Loucy (cell line): ENCODE measurements around the gene CYP24A1.

Experiments used
- EZH2phosphoT487 ChIP-seq: fragments of 200-600 bp; IDR thresholded peaks from 2 replicates; pipeline ENCODE4 v1.6.1; 2018; ENCODE audit warnings: antibody characterized with exemption, mild to moderate bottlenecking, moderate library complexity, borderline replicate concordance
- TF ChIP-seq, protein P1 (sequence below): fragments of 200-600 bp; sonication (generic); conservative IDR thresholded peaks from 2 replicates; pipeline ENCODE4 v1.5.1; 2014; ENCODE audit warnings: mild to moderate bottlenecking, antibody characterized with exemption, low read length

DNA sequence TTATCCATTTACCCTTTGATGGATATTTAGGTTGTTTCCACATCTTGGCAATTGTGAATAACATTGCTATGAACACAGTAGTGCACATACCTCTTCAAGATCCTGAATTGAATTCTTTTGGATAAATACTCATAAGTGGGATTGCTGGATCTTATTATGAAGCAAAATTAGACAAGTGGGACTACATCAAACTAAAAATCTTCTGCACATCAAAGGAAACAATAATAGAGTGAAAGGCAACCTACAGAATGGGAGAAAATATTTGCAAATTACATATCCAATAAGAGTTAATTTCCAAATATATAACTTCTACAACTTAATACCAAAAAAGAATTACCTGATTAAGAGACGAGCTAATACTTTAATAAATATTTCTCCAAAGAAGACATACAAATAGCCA, 65.0 kb downstream of the CYP24A1 start:
- TF ChIP-seq, protein P1, sequence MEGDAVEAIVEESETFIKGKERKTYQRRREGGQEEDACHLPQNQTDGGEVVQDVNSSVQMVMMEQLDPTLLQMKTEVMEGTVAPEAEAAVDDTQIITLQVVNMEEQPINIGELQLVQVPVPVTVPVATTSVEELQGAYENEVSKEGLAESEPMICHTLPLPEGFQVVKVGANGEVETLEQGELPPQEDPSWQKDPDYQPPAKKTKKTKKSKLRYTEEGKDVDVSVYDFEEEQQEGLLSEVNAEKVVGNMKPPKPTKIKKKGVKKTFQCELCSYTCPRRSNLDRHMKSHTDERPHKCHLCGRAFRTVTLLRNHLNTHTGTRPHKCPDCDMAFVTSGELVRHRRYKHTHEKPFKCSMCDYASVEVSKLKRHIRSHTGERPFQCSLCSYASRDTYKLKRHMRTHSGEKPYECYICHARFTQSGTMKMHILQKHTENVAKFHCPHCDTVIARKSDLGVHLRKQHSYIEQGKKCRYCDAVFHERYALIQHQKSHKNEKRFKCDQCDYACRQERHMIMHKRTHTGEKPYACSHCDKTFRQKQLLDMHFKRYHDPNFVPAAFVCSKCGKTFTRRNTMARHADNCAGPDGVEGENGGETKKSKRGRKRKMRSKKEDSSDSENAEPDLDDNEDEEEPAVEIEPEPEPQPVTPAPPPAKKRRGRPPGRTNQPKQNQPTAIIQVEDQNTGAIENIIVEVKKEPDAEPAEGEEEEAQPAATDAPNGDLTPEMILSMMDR = no peak
- no peak for TF ChIP-seq EZH2phosphoT487
